ENCODE results near the gene LSM7. TPM values are rescaled to one million over a fixed set of nuclear protein-coding genes. Genes with fewer than 3 reads are reported as not detected.

The LSM7 gene
- total RNA-seq, 4 donors from 2014 or later = 70.0 to 109 (median 77.5) TPM

DNA sequence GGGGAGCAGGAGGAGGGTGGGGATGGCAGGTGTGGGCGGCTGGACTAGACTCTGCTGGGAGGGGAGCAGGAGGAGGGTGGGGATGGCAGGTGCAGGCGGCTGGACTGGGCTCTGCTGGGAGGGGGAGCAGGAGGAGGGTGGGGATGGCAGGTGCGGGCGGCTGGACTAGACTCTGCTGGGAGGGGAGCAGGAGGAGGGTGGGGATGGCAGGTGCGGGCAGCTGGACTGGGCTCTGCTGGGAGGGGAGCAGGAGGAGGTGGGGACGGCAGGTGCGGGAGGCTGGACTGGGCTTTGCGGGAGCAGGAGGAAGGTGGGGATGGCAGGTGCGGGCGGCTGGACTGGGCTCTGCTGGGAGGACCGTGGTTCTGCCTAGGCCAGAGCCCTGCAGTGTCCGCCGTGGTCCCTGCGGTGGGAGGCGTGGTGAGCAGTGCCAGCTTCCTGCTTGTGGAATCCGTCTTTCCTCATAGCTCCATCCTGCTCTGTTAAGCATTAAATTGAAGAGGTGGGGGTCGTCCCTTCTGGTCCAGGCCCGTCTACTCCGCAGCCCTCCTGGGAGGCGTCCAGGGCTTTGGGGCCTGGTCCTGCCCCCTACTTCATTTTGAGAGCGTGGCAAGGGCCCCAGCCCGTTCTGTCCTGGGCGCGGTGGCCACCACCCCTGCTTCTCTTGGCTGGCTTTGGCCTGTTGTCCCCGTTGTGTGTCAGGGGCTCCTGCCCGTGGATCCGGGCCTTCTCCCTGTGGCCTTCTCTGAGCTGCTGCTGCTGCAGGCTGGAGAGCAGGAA is 4.8 kb upstream of the LSM7 start:
- peak overlapping the region; percentile 81 to 96 (median 91) for H3K27ac ChIP-seq
- TF ChIP-seq POLR2A (IDR thresholded peaks at IDR 0.05) (no peak), CTCF (IDR thresholded peaks at IDR 0.05 in 4 of 5, conservative IDR thresholded peaks at IDR 0.05 in 1 of 5) (no peak)
- intact Hi-C loops (cut with DNase I; ENCODE audit: low total_unique reads) = loop anchor here (5.0 kb wide), 1 partner anchor 114 kb away; no protein-coding TSS in a partner anchor
- H3K4me3 ChIP-seq = no peak overlapping the region
- H3K36me3 ChIP-seq = no peaks in the 10 kb centered on the region
- H3K9me3 ChIP-seq = no peaks in the 10 kb centered on the region
- H3K4me1 ChIP-seq = peaks cover 44 to 48% of the 10 kb centered on the region in 2 donors
- peak in 1 of 2 donors; percentile 89 for DNase-seq
- no peaks in the 10 kb centered on the region for H3K27me3 ChIP-seq
- no peak for ATAC-seq
- in situ Hi-C loops (cut with MboI; ENCODE audit: low sequenced_read_pairs in 4 of 4) = no loop called here

- H3K4me3 ChIP-seq = peak overlapping the region in 1 of 4 donors; percentile 32
- TF ChIP-seq POLR2A (IDR thresholded peaks at IDR 0.05) = no peak
- no peak for TF ChIP-seq CTCF (IDR thresholded peaks at IDR 0.05 in 4 of 5, conservative IDR thresholded peaks at IDR 0.05 in 1 of 5)
- intact Hi-C loops (cut with DNase I; ENCODE audit: low total_unique reads) = loop anchor here (5.0 kb wide), 1 partner anchor 115 kb away; no protein-coding TSS in a partner anchor
- no peaks in the 10 kb centered on the region for H3K27me3 ChIP-seq
- H3K4me1 ChIP-seq = peaks cover 48 to 53% of the 10 kb centered on the region in 2 donors
- H3K36me3 ChIP-seq = no peaks in the 10 kb centered on the region
- H3K27ac ChIP-seq = peak overlapping the region; percentile 81 to 96 (median 91)
- H3K9me3 ChIP-seq = no peaks in the 10 kb centered on the region
- ATAC-seq (peak in 1 of 2 donors; percentile 8), DNase-seq (peak in 1 of 2 donors; percentile 52)
- in situ Hi-C loops (cut with MboI; ENCODE audit: low sequenced_read_pairs in 4 of 4) = no loop called here
Measured at GRCh38 chr19:2332341-2333026, 4.1 kb upstream of the LSM7 start.

GRCh38 chr19:2331601-2332246 is 3.3 kb upstream of the LSM7 start:
- no peaks in the 10 kb centered on the region for H3K27me3 ChIP-seq
- no peak for TF ChIP-seq CTCF (IDR thresholded peaks at IDR 0.05 in 4 of 5, conservative IDR thresholded peaks at IDR 0.05 in 1 of 5)
- TF ChIP-seq POLR2A (IDR thresholded peaks at IDR 0.05) = no peak
- ATAC-seq (no peak), DNase-seq (no peak)
- H3K36me3 ChIP-seq = no peaks in the 10 kb centered on the region
- in situ Hi-C loops (cut with MboI; ENCODE audit: low sequenced_read_pairs in 4 of 4) = no loop called here
- H3K4me1 ChIP-seq = peaks cover 55 to 60% of the 10 kb centered on the region in 2 donors
- peak overlapping the region; percentile 81 to 96 (median 91) for H3K27ac ChIP-seq
- H3K4me3 ChIP-seq = peak overlapping the region in 1 of 4 donors; percentile 23
- intact Hi-C loops (cut with DNase I; ENCODE audit: low total_unique reads) = loop anchor here (5.0 kb wide), 1 partner anchor 116 kb away; no protein-coding TSS in a partner anchor
- H3K9me3 ChIP-seq = no peaks in the 10 kb centered on the region

GRCh38 chr19:2330632-2331284 is 2.4 kb upstream of the LSM7 start:
- Histone ChIP-seq H3K27ac (peak overlapping the region; percentile 81 to 96 (median 91)), H3K9me3 (no peaks in the 10 kb centered on the region), H3K4me3 (peak overlapping the region; percentile 8 to 84 (median 22)), H3K27me3 (no peaks in the 10 kb centered on the region), H3K36me3 (no peaks in the 10 kb centered on the region), H3K4me1 (peaks cover 58 to 60% of the 10 kb centered on the region in 2 donors)
- intact Hi-C loops (cut with DNase I; ENCODE audit: low total_unique reads) (loop anchor here (5.0 kb wide), 1 partner anchor 117 kb away; no protein-coding TSS in a partner anchor), in situ Hi-C loops (cut with MboI; ENCODE audit: low sequenced_read_pairs in 4 of 4) (no loop called here)
- ATAC-seq (peak; percentile 87 to 88), DNase-seq (peak; percentile 84 to 95)
- no peak for TF ChIP-seq CTCF (IDR thresholded peaks at IDR 0.05 in 4 of 5, conservative IDR thresholded peaks at IDR 0.05 in 1 of 5)
- peak; percentile 69 to 77 for TF ChIP-seq POLR2A (IDR thresholded peaks at IDR 0.05)
